ENCODE measurements around the gene LHB.

DNA sequence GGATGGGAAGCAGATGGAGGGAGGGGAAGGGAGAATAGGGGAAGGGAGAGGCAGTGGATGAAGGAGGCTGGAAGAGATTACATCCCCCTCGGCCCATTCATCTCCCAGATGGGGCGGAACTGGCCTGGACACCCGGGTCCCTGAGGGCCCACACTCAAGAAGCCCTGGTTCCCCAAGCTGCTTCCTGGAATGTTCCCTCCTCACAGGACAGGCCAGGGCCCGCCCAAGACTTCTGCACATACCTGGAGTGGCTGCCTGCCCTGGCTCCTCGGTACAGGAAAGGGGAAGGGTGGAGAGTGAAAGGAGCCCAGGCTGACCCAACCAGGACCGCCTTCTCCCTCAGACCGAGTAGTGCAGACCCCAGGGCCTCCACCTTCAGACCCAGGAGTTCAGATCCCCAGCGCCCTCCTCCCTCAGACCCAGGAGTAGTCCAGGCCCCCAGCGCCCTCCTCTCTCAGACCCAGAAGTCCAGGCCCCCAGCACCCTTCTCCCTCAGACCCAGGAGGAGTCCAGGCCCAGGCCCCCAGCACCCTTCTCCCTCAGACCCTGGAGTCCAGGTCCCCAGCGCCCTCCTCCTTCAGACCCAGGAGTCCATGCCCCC lies 47.2 kb upstream of the LHB start:
- TF ChIP-seq, protein P1, sequence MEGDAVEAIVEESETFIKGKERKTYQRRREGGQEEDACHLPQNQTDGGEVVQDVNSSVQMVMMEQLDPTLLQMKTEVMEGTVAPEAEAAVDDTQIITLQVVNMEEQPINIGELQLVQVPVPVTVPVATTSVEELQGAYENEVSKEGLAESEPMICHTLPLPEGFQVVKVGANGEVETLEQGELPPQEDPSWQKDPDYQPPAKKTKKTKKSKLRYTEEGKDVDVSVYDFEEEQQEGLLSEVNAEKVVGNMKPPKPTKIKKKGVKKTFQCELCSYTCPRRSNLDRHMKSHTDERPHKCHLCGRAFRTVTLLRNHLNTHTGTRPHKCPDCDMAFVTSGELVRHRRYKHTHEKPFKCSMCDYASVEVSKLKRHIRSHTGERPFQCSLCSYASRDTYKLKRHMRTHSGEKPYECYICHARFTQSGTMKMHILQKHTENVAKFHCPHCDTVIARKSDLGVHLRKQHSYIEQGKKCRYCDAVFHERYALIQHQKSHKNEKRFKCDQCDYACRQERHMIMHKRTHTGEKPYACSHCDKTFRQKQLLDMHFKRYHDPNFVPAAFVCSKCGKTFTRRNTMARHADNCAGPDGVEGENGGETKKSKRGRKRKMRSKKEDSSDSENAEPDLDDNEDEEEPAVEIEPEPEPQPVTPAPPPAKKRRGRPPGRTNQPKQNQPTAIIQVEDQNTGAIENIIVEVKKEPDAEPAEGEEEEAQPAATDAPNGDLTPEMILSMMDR (IDR thresholded peaks at IDR 0.05): no peak
- TF ChIP-seq EP300 (IDR thresholded peaks at IDR 0.05): no peak
